Keratinocyte (primary cell): ENCODE results near the gene TAPT1.

ENCODE experiments used
- EZH2 ChIP-seq: IDR thresholded peaks from one replicate; pipeline ENCODE4 v1.6.1; 2012; ENCODE audit warnings: inconsistent platforms, mild to moderate bottlenecking, low read length, moderate library complexity
- TF ChIP-seq, protein P1 (sequence below), 3 experiments: IDR thresholded peaks in 1 of 3; conservative IDR thresholded peaks in 1 of 3; optimal IDR thresholded peaks in 1 of 3; 2 replicates in 2 of 3; 3 replicates in 1 of 3; pipeline versions ENCODE3 to v1.5.1; 2011; ENCODE audit warnings: low read length in 3 of 3, mild to moderate bottlenecking in 3 of 3, moderate library complexity in 2 of 3, control low read depth in 1 of 3, inconsistent platforms in 1 of 3; ENCODE audit not compliant: insufficient read depth in 2 of 3; ENCODE audit errors: extremely low read depth in 1 of 3

DNA sequence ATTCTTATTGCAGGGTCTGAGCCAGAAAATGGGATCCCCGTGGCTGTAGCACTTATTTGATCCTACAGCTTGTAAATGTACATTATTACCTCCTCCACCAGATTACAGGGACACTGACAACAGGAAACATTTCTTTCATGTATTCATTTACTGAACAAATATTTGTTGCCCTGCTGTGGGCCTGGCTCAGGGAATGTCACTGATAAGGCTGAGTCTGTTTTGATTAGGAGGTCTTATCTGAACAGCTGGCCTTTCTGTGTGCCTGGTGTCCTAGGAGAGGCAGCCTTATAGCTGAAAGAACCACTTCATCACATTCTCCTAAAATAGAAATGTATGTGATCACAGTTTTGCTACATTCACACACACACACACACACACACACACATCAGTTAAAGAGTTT, 96.9 kb downstream of the TAPT1 start:
- TF ChIP-seq, protein P1, sequence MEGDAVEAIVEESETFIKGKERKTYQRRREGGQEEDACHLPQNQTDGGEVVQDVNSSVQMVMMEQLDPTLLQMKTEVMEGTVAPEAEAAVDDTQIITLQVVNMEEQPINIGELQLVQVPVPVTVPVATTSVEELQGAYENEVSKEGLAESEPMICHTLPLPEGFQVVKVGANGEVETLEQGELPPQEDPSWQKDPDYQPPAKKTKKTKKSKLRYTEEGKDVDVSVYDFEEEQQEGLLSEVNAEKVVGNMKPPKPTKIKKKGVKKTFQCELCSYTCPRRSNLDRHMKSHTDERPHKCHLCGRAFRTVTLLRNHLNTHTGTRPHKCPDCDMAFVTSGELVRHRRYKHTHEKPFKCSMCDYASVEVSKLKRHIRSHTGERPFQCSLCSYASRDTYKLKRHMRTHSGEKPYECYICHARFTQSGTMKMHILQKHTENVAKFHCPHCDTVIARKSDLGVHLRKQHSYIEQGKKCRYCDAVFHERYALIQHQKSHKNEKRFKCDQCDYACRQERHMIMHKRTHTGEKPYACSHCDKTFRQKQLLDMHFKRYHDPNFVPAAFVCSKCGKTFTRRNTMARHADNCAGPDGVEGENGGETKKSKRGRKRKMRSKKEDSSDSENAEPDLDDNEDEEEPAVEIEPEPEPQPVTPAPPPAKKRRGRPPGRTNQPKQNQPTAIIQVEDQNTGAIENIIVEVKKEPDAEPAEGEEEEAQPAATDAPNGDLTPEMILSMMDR (optimal IDR thresholded peaks at IDR 0.05 in 1 of 3, IDR thresholded peaks at IDR 0.05 in 1 of 3, conservative IDR thresholded peaks at IDR 0.05 in 1 of 3; ENCODE audit: extremely low read depth in 1 of 3, insufficient read depth in 2 of 3, low read length in 3 of 3), result no peak
- TF ChIP-seq EZH2, result no peak
